Muscle of arm (tissue), 12 donors: ENCODE data around the gene BBS10. TPM values are rescaled to one million over a fixed set of nuclear protein-coding genes. Genes with fewer than 3 reads are reported as not detected.

Experiments used
- polyA plus RNA-seq, 12 donors: library from polyadenylated mRNA; unstranded; fragments of 120-200 nt; gene quantifications; one replicate each; pipeline ENCODE4 v1.2.1, GENCODE V29; 2013; ENCODE audit not compliant: insufficient read length in 12 of 12

BBS10 gene
- polyA plus RNA-seq, 12 donors: 13.6 to 19.8 (median 16.5) TPM; not detected in 1

Other genes with a start within 250 kb of the BBS10 start
- 10 to 100 TPM in 11 of 12 donors, not detected in 1; 23.2 to 45.3 (median 34.2) TPM for gene OSBPL8, start 211.4 kb upstream of the BBS10 start, polyA plus RNA-seq